ENCODE results near the gene OR2V1.

- TF ChIP-seq CTCF (IDR thresholded peaks at IDR 0.05; ENCODE audit: borderline replicate concordance, extremely low read depth, low read length, poor library complexity, severe bottlenecking) (no peak), EZH2 (IDR thresholded peaks at IDR 0.05; ENCODE audit: borderline replicate concordance, low read depth, low read length, severe bottlenecking) (no peak)
Measured at GRCh38 chr5:181109489-181110013, 21.4 kb downstream of the OR2V1 start.
